ENCODE results near the gene PPFIBP2. TPM values are rescaled to one million over a fixed set of nuclear protein-coding genes. Genes with fewer than 3 reads are reported as not detected.
A peak's percentile ranks its signal among the peaks of the same experiment; 100 is the strongest.
"Not testable (repeated sequence)": the region's sequence is repeated elsewhere in the genome, so short reads cannot be mapped to it uniquely, and the experiment has no call there.

The PPFIBP2 gene
- total RNA-seq, 1 donor: 2.2 TPM

GRCh38 chr11:7655253-7656217 is 141.7 kb downstream of the PPFIBP2 start:
- no peak for DNase-seq (ENCODE audit: low read depth in 2 of 3, low spot score in 2 of 3)

GRCh38 chr11:7656704-7657103 is 142.9 kb downstream of the PPFIBP2 start:
- no peak for DNase-seq (ENCODE audit: low read depth in 2 of 3, low spot score in 2 of 3)

GRCh38 chr11:7657306-7658025 is 143.7 kb downstream of the PPFIBP2 start:
- DNase-seq (ENCODE audit: low read depth in 2 of 3, low spot score in 2 of 3): peak in 2 of 3 donors; percentile 51 to 69

GRCh38 chr11:7663531-7663930 is 149.7 kb downstream of the PPFIBP2 start:
- DNase-seq (ENCODE audit: low read depth in 2 of 3, low spot score in 2 of 3): not testable (repeated sequence)

GRCh38 chr11:7664867-7665266 is 151.1 kb downstream of the PPFIBP2 start:
- DNase-seq (ENCODE audit: low read depth in 2 of 3, low spot score in 2 of 3): no peak

- peak; percentile 38 to 63 (median 59) for DNase-seq (ENCODE audit: low read depth in 2 of 3, low spot score in 2 of 3)
These were observed 151.9 kb downstream of the PPFIBP2 start for GRCh38 chr11:7665473-7666291.

GRCh38 chr11:7666292-7666866 is 152.6 kb downstream of the PPFIBP2 start:
- DNase-seq (ENCODE audit: low read depth in 2 of 3, low spot score in 2 of 3): no peak

GRCh38 chr11:7667460-7667859 is 153.7 kb downstream of the PPFIBP2 start:
- DNase-seq (ENCODE audit: low read depth in 2 of 3, low spot score in 2 of 3): no peak

GRCh38 chr11:7668464-7668863 is 154.7 kb downstream of the PPFIBP2 start:
- DNase-seq (ENCODE audit: low read depth in 2 of 3, low spot score in 2 of 3): no peak

- no peak for DNase-seq (ENCODE audit: low read depth in 2 of 3, low spot score in 2 of 3)
These were observed 155.1 kb downstream of the PPFIBP2 start for GRCh38 chr11:7668911-7669310.

- DNase-seq (ENCODE audit: low read depth in 2 of 3, low spot score in 2 of 3): no peak
These were observed 156.8 kb downstream of the PPFIBP2 start for GRCh38 chr11:7670641-7671040.

GRCh38 chr11:7671347-7672215 is 157.8 kb downstream of the PPFIBP2 start:
- no peak for DNase-seq (ENCODE audit: low read depth in 2 of 3, low spot score in 2 of 3)

GRCh38 chr11:7672276-7672959 is 158.6 kb downstream of the PPFIBP2 start:
- DNase-seq (ENCODE audit: low read depth in 2 of 3, low spot score in 2 of 3): no peak

GRCh38 chr11:7672960-7673723 is 159.3 kb downstream of the PPFIBP2 start, which contains the start of gene CYB5R2:
TSS of gene CYB5R2 (minus strand) at chr11:7673500. CDS start at chr11:7672825, 675 bp downstream.
- no peak for DNase-seq (ENCODE audit: low read depth in 2 of 3, low spot score in 2 of 3)

GRCh38 chr11:7673724-7674434 is 160.1 kb downstream of the PPFIBP2 start:
- peak in 1 of 3 donors; percentile 25 for DNase-seq (ENCODE audit: low read depth in 2 of 3, low spot score in 2 of 3)

- DNase-seq (ENCODE audit: low read depth in 2 of 3, low spot score in 2 of 3): no peak
These were observed 161.8 kb downstream of the PPFIBP2 start for GRCh38 chr11:7675631-7676030.

- no peak for DNase-seq (ENCODE audit: low read depth in 2 of 3, low spot score in 2 of 3)
These were observed 163.3 kb downstream of the PPFIBP2 start for GRCh38 chr11:7677071-7677470.

All from hematopoietic multipotent progenitor cell (in vitro differentiated cells).